SK-N-SH treated with all-trans-retinoic acid at 6 μM for 48 hours (cell line): ENCODE data around the gene RGL1.

ENCODE experiments used
- PPARA ChIP-seq: fragments of 250-450 bp; sonication (Bioruptor Pico); IDR thresholded peaks from 2 replicates; pipeline ENCODE4 v1.5.0; 2020; ENCODE audit warnings: mild to moderate bottlenecking, borderline replicate concordance
- TOX ChIP-seq: fragments of 250-450 bp; sonication (Bioruptor Pico); IDR thresholded peaks from 2 replicates; pipeline ENCODE4 v1.8.0; 2021; ENCODE audit warnings: mild to moderate bottlenecking, moderate library complexity, borderline replicate concordance
- ZFP30 ChIP-seq: fragments of 450-650 bp; formaldehyde crosslinking; IDR thresholded peaks from 2 replicates; pipeline ENCODE4 v1.5.0; 2022; ENCODE audit warnings: mild to moderate bottlenecking, moderate library complexity
- ZNF70 ChIP-seq: fragments of 450-650 bp; formaldehyde crosslinking; IDR thresholded peaks from 2 replicates; pipeline ENCODE4 v1.5.0; 2020; ENCODE audit warnings: mild to moderate bottlenecking, moderate library complexity
- TF ChIP-seq, protein P1 (sequence below): fragments of 250-450 bp; sonication (Bioruptor Pico); IDR thresholded peaks from 2 replicates; pipeline ENCODE4 v1.8.0; 2021; ENCODE audit warnings: low read depth, mild to moderate bottlenecking, moderate library complexity, borderline replicate concordance
- TF ChIP-seq, protein P2 (sequence below): fragments of 250-450 bp; sonication (Bioruptor Pico); IDR thresholded peaks from 2 replicates; pipeline ENCODE4 v1.8.0; 2020; ENCODE audit warnings: mild to moderate bottlenecking, moderate library complexity, borderline replicate concordance

DNA sequence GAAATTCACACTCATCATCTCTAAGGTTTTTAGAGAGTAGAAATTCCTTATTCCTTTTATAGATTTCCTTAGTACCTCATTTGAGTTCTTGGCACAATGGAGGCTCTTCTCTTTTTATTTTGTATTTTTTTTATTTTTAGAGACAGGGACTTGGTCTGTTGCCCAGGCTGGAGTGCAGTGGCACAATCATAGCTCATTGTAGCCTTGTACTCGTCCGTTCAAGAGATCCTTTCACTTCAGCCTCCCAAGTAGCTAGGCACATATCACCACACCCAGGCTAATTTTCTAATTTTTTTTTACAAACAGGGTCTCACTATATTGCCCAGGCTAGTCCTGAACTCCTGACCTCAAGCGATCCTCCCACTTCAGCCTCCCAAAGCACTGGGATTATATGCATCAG lies 29.6 kb downstream of the RGL1 start:
- TF ChIP-seq ZFP30, result no peak
- TF ChIP-seq, protein P1, sequence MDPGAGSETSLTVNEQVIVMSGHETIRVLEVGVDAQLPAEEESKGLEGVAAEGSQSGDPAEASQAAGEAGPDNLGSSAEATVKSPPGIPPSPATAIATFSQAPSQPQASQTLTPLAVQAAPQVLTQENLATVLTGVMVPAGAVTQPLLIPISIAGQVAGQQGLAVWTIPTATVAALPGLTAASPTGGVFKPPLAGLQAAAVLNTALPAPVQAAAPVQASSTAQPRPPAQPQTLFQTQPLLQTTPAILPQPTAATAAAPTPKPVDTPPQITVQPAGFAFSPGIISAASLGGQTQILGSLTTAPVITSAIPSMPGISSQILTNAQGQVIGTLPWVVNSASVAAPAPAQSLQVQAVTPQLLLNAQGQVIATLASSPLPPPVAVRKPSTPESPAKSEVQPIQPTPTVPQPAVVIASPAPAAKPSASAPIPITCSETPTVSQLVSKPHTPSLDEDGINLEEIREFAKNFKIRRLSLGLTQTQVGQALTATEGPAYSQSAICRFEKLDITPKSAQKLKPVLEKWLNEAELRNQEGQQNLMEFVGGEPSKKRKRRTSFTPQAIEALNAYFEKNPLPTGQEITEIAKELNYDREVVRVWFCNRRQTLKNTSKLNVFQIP, result no peak
- TF ChIP-seq, protein P2, sequence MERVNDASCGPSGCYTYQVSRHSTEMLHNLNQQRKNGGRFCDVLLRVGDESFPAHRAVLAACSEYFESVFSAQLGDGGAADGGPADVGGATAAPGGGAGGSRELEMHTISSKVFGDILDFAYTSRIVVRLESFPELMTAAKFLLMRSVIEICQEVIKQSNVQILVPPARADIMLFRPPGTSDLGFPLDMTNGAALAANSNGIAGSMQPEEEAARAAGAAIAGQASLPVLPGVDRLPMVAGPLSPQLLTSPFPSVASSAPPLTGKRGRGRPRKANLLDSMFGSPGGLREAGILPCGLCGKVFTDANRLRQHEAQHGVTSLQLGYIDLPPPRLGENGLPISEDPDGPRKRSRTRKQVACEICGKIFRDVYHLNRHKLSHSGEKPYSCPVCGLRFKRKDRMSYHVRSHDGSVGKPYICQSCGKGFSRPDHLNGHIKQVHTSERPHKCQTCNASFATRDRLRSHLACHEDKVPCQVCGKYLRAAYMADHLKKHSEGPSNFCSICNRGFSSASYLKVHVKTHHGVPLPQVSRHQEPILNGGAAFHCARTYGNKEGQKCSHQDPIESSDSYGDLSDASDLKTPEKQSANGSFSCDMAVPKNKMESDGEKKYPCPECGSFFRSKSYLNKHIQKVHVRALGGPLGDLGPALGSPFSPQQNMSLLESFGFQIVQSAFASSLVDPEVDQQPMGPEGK (CRISPR knock-in tag), result no peak
- TF ChIP-seq TOX (CRISPR knock-in tag), result no peak
- TF ChIP-seq PPARA (CRISPR knock-in tag), result no peak
- no peak for TF ChIP-seq ZNF70 (CRISPR knock-in tag)
